IMR-90 (cell line): ENCODE data around the gene CASZ1. TPM values are rescaled to one million over a fixed set of nuclear protein-coding genes. Genes with fewer than 3 reads are reported as not detected.

Experiments
- ATAC-seq: fragments of 200-7000 bp; cut with Tn5 transposase; 2 replicates; pipeline ENCODE4 v1.9.1; 2020; ENCODE audit warnings: low read depth, mild to moderate bottlenecking, moderate library complexity
- BruUV-seq: library from RNA; stranded (reverse); fragments of 400-500 nt; replicated peaks from 2 replicates; lab custom pipeline; 2021; lab: Mats Ljungman, UMichigan
- CTCF ChIA-PET: fragments of 300-600 bp; formaldehyde crosslinking; extraction: SDS; loops from one replicate; lab custom pipeline; 2021; ENCODE audit warnings: antibody characterized with exemption; lab: Yijun Ruan, JAX
- POLR2A ChIA-PET: fragments of 300-600 bp; sonication (Branson Sonifier 250); formaldehyde crosslinking; loops from one replicate; lab custom pipeline; 2022; ENCODE audit warnings: antibody characterized with exemption; ENCODE audit not compliant: unreplicated experiment; lab: Charles Lee
- DNase-seq: peaks from one replicate; pipeline ENCODE4 v3.0.0; 2013
- H2AFZ ChIP-seq: replicated peaks from 2 replicates; pipeline ENCODE3; 2013; ENCODE audit warnings: low read length, mild to moderate bottlenecking; ENCODE audit not compliant: poor library complexity
- H2AK5ac ChIP-seq: 2 replicates; pipeline ENCODE4 v1.6.1; 2013; ENCODE audit warnings: low read depth, low read length, inconsistent platforms
- H2AK9ac ChIP-seq: replicated peaks from 2 replicates; pipeline ENCODE3; 2013; ENCODE audit warnings: mild to moderate bottlenecking, low read depth, low read length, moderate library complexity; ENCODE audit not compliant: poor library complexity
- H2BK120ac ChIP-seq: 2 replicates; pipeline ENCODE4 v1.6.1; 2013; ENCODE audit warnings: low read depth, low read length, inconsistent platforms
- H2BK15ac ChIP-seq: 3 replicates; pipeline ENCODE4 v1.6.1; 2013; ENCODE audit warnings: low read depth, low read length, inconsistent platforms
- H2BK20ac ChIP-seq: 2 replicates; pipeline ENCODE4 v1.6.1; 2013; ENCODE audit warnings: low read depth, mild to moderate bottlenecking, inconsistent platforms, low read length, moderate library complexity
- H2BK5ac ChIP-seq: 2 replicates; pipeline ENCODE4 v1.6.1; 2013; ENCODE audit warnings: mild to moderate bottlenecking, low read depth, low read length, inconsistent platforms; ENCODE audit not compliant: poor library complexity, severe bottlenecking
- H3K14ac ChIP-seq: replicated peaks from 2 replicates; pipeline ENCODE4 v1.6.1; 2013; ENCODE audit warnings: low read depth, low read length, inconsistent platforms
- H3K18ac ChIP-seq: 2 replicates; pipeline ENCODE4 v1.6.1; 2013; ENCODE audit warnings: low read depth, low read length, control low read depth
- H3K23ac ChIP-seq: 2 replicates; pipeline ENCODE4 v1.6.1; 2013; ENCODE audit warnings: low read depth, low read length, inconsistent platforms
- H3K27ac ChIP-seq: 2 replicates; pipeline ENCODE4 v1.5.1; 2013; ENCODE audit warnings: mild to moderate bottlenecking, control low read depth, low read length; ENCODE audit not compliant: insufficient read depth
- H3K27me3 ChIP-seq: 2 replicates; pipeline ENCODE4 v1.6.1; 2013; ENCODE audit warnings: low read length; ENCODE audit not compliant: control insufficient read depth, insufficient read depth
- H3K36me3 ChIP-seq: 2 replicates; pipeline ENCODE4 v1.6.1; 2013; ENCODE audit warnings: low read length, mixed read lengths; ENCODE audit not compliant: control insufficient read depth, insufficient read depth
- H3K4ac ChIP-seq: 2 replicates; pipeline ENCODE4 v1.6.1; 2013; ENCODE audit warnings: low read depth, low read length, inconsistent platforms
- H3K4me1 ChIP-seq: 2 replicates; pipeline ENCODE4 v1.6.1; 2013; ENCODE audit warnings: low read length, mixed read lengths; ENCODE audit not compliant: control insufficient read depth, insufficient read depth
- H3K4me2 ChIP-seq: 2 replicates; pipeline ENCODE4 v1.6.1; 2013; ENCODE audit warnings: low read depth, mild to moderate bottlenecking, control low read depth, low read length, moderate library complexity
- H3K4me3 ChIP-seq: 2 replicates; pipeline ENCODE4 v1.5.1; 2013; ENCODE audit warnings: low read depth, mild to moderate bottlenecking, control low read depth, low read length, moderate library complexity; ENCODE audit not compliant: insufficient read depth
- H3K56ac ChIP-seq: 2 replicates; pipeline ENCODE4 v1.6.1; 2013; ENCODE audit warnings: low read length, inconsistent platforms; ENCODE audit not compliant: insufficient read depth; ENCODE audit errors: extremely low read depth
- H3K79me1 ChIP-seq, 2 experiments: 2 replicates each; pipeline ENCODE4 v1.6.1; 2013; ENCODE audit warnings: low read length in 2 of 2, inconsistent platforms in 1 of 2, low read depth in 1 of 2
- H3K9ac ChIP-seq: 2 replicates; pipeline ENCODE4 v1.6.1; 2013; ENCODE audit warnings: low read depth, low read length, control low read depth
- H3K9me1 ChIP-seq: 2 replicates; pipeline ENCODE4 v1.6.1; 2013; ENCODE audit warnings: low read length, inconsistent platforms; ENCODE audit not compliant: insufficient read depth
- H3K9me3 ChIP-seq: 2 replicates; pipeline ENCODE4 v1.6.1; 2013; ENCODE audit warnings: low read length; ENCODE audit not compliant: control insufficient read depth, insufficient read depth
- H4K20me1 ChIP-seq: 2 replicates; pipeline ENCODE4 v1.6.1; 2013; ENCODE audit warnings: low read length, inconsistent platforms; ENCODE audit not compliant: insufficient read depth
- H4K5ac ChIP-seq: 2 replicates; pipeline ENCODE4 v1.6.1; 2013; ENCODE audit warnings: mild to moderate bottlenecking, low read depth, low read length, control low read depth
- H4K8ac ChIP-seq, 2 experiments: 2 replicates each; pipeline ENCODE4 v1.6.1; 2013; ENCODE audit warnings: low read depth in 2 of 2, low read length in 2 of 2, control low read depth in 1 of 2, inconsistent platforms in 1 of 2
- H4K91ac ChIP-seq: 2 replicates; pipeline ENCODE4 v1.6.1; 2013; ENCODE audit warnings: low read depth, low read length, inconsistent platforms; ENCODE audit not compliant: insufficient read depth
- FOS ChIP-seq: fragments of 150-350 bp; IDR thresholded peaks from 2 replicates; pipeline ENCODE4 v1.6.1; 2016; ENCODE audit warnings: low read depth, low read length
- RFX5 ChIP-seq: IDR thresholded peaks from 2 replicates; pipeline ENCODE4 v1.8.0; 2012; ENCODE audit warnings: low read depth, mild to moderate bottlenecking, low read length, moderate library complexity
- WGBS, 2 experiments: methylation state at CpG; one replicate each; pipeline versions ENCODE4 v1.1.5 to v1.1.7; 2013; ENCODE audit warnings: missing lambda C conversion rate in 2 of 2; ENCODE audit not compliant: insufficient read length in 1 of 2; ENCODE audit errors: extremely low coverage in 2 of 2; 5-methylcytosine and 5-hydroxymethylcytosine counted together
- dilution Hi-C: fragments of 300-500 bp; cut with HindIII; formaldehyde crosslinking; loops from one replicate; pipeline ENCODE4 v1.14.3; 2018; ENCODE audit warnings: low sequenced_read_pairs; ENCODE audit not compliant: unreplicated experiment
- in situ Hi-C: fragments of 300-500 bp; cut with MboI; formaldehyde crosslinking; loops from 3 replicates; pipeline ENCODE4 v1.14.3; 2019; ENCODE audit warnings: low sequenced_read_pairs, inconsistent platforms, mixed read lengths
- intact Hi-C: fragments of 100-400 bp; cut with micrococcal nuclease; formaldehyde crosslinking; loops from 2 replicates; pipeline ENCODE4 v1.10.0; 2022
- polyA plus RNA-seq, 3 experiments: library from polyadenylated mRNA; depleted of rRNA; stranded (reverse); fragments of >200 nt; gene quantifications; 2 replicates each; pipeline ENCODE4 v1.2.3, GENCODE V29; 2012; ENCODE audit warnings: low replicate concordance in 1 of 3
- total RNA-seq: library from RNA; depleted of rRNA; stranded (reverse); fragments of >200 nt; gene quantifications from 2 replicates; pipeline ENCODE4 v1.2.3, GENCODE V29; 2012

CASZ1 gene
- total and polyA plus RNA-seq, 2 of the 4 experiments (the other 2 are of a cell fraction) = 0.18 to 0.24 TPM

- Histone ChIP-seq H4K8ac (no peak overlapping the region), H4K20me1 (no peaks in the 10 kb centered on the region), H3K9ac (no peak overlapping the region), H3K27ac (no peak overlapping the region), H4K91ac (no peak overlapping the region), H3K4me3 (no peak overlapping the region), H2BK5ac (no peak overlapping the region), H2AK5ac (no peak overlapping the region), H3K4me1 (peaks cover 8% of the 10 kb centered on the region; the same call in 1 of the 2 replicates), H4K5ac (no peak overlapping the region), H3K79me1 (no peaks in the 10 kb centered on the region), H3K23ac (no peak overlapping the region), H3K36me3 (no peaks in the 10 kb centered on the region), H2AK9ac (no peak overlapping the region), H3K56ac (no peak overlapping the region), H3K14ac (no peak overlapping the region), H3K9me1 (no peaks in the 10 kb centered on the region), H2AFZ (peak overlapping the region; percentile 43), H2BK120ac (no peak overlapping the region), H3K9me3 (no peaks in the 10 kb centered on the region), H3K27me3 (peaks cover 56% of the 10 kb centered on the region), H3K18ac (no peak overlapping the region), H3K4me2 (no peak overlapping the region), H3K4ac (no peak overlapping the region), H2BK20ac (no peak overlapping the region), H2BK15ac (no peak overlapping the region)
- no peak for DNase-seq
- WGBS, 2 experiments = 55% methylated on average over 6 of the region's 26 CpGs; no CpG with 5 or more reads in 1 of the 2 experiments
- TF ChIP-seq FOS (no peak), RFX5 (no peak)
- CTCF ChIA-PET = interaction anchor here (0.7 kb wide), 1 partner anchor 208 kb away, joined by 3 read pairs; no protein-coding TSS in a partner anchor
- POLR2A ChIA-PET = no interaction called here
- in situ Hi-C loops (no loop called here), intact Hi-C loops (no loop called here), dilution Hi-C loops (no loop called here)
- BruUV-seq = no TSS peak
- no peak for ATAC-seq
Observed at GRCh38 chr1:10721381-10722321, 74.8 kb downstream of the CASZ1 start.
